Measurements from ENCODE around the gene COPG1.

The COPG1 gene

DNA sequence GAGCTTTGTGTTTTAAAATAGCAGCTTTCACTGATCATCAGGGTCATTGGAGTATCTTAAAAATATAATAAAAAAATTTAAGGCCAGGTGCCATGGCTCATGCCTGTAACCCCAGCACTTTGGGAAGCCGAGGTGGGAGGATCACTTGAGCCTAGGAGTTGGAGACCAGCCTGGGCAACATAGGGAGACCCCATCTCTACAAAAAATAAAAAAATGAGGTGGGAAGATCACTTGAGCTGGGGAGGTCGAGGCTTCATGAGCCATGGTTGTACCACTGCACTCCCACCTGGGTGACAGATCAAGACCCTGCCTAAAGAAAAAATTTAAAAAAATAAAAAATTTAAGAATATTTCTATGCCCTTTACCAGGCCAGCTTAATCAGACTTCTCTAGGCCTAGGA, 30.8 kb downstream of the COPG1 start:
- no peak for DNase-seq

DNA sequence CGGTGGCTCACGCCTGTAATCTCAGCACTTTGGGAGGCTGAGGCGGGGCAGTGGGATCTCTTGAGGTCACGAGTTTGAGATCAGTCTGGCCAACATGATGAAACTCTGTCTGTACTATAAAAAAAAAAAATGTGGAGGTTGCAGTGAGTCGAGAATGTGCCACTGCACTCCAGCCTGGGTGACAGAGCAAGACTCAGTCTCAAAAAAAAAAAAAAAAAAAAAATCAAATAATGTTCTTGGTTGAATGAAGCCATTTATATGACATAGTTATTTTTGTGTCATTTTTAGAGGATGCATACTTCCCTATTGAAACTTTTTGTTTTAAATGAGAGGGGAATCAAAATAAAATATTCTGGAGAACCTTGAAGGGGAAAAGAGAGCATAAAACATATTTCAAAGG, 32.3 kb downstream of the COPG1 start:
- no peak for DNase-seq

DNA sequence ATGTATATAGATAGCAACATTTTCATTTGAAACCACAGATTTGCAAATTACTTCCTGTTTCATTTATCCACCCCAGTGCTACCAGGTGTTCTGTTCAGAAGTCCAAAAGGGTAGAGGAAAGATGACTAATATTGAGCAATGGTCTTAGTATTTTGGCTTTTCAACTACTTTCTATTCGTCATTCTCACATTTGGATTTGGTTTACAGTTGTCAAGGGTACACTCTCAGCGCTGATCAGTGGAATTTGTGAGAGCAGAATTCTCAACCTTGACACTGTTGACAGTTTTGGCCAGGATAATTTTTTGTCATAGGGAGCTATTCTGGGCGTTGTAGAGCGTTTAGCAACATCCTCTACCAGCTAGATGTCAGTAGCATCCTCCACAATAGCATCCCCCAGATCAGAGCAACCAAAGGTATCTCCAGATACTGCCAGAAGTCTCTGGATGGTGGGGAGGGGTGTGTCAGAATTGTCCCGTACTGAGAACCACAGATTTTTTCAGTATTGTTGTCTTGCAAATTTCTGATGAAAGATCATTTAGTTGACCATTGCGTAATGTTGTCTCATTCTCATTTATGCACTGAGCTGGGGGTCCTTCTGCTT, 33.4 kb downstream of the COPG1 start:
- DNase-seq: peak; percentile 93

DNA sequence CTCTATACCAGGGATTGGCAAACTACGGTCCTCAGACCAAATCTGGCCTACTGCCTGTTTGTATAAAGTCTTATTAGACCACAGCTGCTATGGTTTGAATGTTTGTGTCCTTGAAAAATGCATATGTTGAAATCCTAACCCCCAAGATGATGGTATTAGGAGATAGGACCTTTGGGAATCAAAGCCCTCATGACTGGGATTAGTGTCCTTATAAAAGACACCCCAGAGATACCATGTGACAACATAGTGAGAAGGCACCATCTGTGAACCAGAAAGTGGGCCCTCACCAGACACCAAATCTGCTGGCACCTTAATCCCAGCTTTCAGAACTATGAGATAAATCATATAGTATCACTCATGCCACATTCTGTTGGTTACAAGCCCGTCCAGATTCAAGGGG, 36.7 kb downstream of the COPG1 start:
- DNase-seq: peak; percentile 13

DNA sequence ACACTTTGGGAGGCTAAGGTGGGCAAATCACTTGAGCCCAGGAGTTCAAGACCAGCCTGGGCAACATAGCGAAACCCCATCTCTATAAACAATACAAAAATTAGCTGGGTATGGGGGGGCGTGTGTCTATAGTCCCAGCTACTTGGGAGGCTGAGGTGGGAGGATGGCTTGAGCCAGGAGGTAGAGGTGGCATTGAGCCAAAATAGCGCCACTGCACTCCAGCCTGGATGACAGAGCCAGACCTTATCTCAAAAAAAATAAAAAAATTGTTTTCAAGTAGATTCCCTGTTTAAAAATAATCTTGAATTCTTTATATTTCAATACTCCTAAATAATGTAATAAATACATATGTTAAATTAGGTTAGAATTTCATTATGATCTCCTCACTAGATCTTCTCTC, 39.0 kb downstream of the COPG1 start:
- DNase-seq: no peak

DNA sequence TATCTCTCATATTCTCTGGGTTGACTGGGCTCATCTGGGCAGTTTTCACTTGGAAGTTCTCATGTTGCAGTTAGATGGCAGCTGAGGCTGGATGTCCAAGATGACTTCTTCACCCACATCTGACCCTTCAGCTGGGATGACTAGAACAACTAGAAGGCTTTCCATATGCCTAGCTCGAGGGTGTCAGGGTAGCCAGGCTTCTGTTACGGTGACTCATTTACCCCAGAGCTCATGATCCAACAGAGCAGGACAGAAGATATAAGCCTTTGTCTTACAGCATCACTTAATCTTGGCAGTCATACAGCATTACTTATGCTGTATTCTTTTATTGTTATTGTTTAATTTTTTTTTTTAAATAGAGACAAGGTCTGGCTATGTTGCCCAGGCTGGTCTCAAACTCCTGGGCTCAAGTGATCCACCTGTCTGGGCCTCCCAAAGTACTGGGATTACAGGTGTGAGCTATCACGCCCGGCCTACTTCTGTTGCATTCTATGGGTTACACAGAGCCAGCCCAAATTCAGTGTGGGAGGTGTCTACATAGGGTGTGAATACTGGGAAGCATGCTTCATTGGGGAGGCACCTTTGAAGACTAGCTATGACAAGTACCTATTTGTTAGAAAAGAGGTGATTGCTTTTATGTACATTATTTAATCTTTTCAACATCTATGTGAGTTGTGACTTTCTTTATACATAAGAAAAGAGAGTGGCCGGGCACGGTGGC, 40.0 kb downstream of the COPG1 start:
- DNase-seq: peak; percentile 93

DNA sequence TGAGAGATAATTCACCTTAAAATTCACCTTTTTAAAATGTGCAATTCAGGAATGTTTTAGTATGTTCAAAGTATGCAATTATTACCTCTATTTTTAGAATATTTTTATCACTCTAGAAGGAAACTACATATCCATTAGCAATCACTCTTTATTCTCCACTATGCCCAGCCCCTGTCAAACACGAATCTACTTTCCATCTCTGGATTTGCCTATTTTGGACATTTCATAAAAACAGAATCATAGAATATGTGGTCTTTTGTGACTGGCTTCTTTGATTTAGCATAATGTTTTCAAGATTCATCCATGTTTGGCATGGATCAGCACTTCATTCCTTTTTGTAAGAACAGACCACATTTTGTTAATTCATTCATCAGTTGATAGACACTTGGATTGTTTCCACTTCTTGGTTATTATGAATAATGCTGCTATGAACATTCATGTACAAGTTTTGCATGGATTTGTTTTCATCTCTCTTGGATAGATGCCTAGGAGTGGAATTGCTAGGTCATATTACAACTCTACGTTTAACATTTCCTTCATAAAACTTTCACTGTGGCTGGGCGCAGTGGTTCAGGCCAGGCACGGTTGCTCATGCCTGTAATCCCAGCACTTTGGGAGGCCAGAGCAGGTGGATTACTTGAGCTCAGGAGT, 42.0 kb downstream of the COPG1 start:
- peak; percentile 49 for DNase-seq

DNA sequence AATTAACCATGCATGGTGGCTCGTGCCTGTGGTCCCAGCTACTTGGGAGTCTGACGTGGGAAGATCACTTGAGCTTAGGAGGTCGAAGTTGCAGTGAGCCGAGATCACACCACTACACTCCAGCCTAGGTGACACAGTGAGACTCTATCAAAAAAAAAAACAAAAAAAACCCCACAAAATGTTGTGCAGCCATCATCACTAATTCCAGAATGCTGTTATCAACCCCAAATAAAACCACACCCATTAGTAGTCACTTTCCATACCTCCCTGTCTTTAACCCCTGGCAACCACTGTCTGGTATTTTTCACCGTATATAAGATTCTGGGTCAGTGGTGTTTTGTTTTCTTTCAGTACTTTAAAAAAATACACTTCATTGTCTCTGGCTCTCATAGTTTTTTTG, 45.9 kb downstream of the COPG1 start:
- DNase-seq: no peak

DNA sequence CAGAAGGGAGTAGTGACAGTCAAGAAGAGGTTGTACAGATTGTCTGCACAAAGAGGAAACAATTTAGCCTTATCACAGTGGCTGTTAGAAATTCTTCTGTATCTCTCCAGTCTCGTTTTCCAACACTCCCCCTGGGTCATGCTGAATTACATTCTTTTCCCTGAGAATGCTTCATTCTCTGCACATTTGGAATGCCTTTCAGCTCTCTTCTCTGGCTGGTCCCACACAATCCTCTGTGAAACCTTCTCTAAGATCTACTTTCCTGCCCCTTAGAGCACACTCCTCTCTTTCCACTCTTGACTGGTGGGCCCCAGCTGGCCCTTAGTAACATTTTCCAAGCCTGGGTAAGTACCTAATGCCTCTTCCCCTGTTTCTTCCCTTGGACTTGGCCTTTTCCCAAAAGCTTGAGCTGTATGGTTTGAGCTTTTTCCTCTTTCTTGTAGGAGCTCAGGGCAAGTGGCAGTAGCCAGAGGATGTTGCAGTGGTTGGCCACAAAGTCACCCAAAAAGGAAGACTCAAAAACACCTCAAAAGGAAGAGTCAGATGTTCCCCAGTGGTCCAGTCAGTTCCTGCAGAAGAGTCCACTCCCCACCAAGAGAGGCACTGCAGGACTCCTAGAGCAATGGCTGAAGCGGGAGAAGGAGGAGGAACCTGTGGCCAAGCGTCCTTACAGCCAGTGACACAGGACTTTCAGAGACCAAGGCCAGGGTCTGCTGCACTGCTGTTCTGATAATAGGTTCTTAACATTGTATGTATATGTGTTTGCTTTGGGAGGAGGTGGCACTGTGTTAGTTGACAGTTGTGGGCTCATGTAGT, 54.9 kb downstream of the COPG1 start:
- DNase-seq: no peak

DNA sequence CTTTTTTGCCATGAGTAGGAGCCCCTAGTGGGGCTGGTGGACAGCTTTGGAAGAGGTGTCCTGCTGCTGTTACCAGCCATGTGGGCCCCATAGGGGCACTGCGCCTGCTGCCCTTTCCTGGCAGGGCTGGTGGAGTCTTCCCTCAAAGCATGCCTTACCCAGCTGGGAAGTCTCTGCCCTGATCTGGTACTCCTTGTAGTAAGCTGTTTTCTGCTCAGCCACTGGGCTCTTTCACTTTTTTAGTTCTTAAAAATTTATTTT, 55.5 kb downstream of the COPG1 start:
- DNase-seq: no peak

DNA sequence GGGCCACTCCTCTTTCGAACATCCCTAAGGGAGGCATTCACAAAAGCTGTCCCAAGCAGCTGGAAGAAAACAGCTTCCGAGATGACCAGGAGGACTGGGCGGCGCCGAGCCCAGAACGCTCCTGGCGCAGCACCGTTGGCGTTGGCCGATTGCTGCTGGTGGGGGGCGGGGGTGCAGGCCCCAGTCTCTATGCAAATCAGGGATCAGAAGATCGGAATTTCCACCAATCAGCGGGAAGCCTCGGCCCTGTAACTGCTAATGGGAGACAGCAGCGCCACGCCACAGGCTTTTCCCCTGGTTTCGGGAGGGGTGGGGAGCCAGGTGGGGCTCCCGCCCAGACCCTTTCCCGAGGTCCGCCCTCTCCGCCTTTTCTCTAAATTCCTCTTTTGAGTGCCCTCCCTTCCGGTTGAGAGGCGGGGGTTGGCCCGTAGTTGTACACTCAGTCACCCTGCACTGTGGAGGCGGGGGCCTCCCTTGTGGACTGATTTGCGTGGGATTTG, 56.2 kb downstream of the COPG1 start:
- DNase-seq: peak; percentile 91

DNA sequence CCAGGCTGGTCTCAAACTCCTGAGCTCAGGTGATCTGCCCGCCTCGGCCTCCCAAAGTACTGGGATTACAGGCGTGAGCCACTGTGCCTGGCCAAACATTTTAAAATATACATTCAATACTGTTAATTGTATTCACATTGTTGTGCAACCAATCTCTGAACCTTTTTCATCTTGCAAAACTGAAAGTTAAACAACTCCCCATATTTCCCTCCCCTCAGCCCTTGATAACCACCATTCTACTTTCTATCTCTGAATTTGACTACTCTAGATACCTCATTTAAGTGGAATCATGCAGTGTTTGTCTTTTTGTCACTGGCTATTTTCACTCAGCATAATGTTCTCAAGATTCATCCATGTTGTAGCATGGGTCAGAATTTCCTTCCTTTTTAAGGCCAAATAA, 59.2 kb downstream of the COPG1 start:
- DNase-seq: no peak

DNA sequence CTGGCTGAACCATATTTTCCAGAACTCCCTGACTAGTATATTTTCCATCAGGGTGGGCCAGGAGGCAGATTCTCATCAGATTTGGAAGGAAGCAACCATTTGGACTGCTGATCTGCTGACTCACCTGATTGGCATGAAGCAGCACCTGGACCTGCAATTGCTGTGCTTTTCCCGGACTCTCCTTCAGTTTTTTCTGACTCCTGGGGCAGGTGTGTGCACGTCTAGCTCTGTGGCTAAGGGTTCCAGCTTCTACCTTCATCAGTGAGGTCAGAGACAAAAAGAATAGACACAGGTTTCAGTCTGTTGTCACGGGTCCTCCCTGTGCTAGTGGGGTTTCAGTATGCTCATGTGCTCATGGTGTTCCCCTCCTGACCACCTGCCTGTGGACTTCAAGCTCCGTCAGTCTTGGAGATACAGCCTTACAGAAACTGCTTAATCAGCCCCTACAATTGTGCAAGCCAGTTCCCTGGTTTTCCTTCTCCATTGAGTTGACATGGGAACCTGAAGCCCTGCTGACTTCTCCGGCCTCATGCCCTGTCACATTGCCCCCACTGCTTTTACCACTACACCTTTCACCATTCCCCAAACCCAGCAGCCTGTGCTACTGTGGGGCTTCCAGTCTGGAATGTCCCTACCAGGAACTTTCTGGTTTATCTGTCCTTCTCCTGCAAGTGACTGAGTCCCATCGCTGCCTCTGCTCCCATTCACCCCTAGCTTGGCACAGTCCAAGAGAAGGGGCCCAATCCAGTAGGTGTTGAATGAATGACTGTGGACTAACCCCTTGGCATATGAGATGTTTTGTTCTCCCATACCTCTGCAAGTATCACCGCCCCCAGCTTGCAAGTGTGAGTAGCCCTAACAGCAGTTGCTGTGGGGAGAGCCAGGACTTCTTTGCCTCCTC, 61.0 kb downstream of the COPG1 start:
- DNase-seq: no peak

DNA sequence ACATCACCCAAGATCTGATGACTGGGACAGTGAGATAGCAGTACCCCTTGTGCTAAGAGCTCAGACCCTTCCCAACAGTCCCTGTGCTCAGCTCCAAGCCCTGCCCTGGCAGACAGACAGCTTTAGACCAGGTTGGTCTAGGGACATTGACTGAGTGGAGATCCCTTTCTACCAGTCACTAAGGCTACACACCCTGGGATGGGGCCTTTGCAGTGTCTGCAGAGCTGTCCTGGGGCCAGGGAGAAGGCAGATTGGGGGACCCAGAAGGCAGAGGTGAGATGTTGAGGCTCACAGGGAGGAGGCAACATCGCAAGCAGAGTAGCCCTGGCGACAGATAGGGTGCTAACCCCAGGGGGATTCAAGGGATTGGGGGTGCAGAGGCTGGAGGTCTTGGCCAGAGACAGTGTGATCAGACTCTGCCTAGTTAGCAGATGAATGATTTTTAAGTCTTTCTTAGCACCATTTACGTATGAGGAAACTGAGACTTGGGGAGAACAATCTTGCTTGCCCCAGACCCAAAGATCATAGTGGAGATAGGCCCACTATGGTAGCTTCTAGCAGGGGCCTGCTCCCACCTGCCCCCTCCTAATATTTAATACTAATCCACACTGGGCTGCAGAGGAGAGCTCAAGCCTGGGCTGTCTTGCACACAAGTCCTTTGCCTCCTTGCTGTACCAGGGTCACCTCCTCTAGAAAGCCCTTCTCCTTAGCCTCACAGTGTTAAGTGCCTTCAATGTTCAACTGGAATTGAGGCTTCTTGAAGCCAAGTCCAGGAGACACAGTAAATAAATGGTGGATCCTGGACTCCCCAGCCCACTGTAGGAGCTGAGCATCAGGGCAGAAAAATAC, 61.9 kb downstream of the COPG1 start:
- no peak for DNase-seq

DNA sequence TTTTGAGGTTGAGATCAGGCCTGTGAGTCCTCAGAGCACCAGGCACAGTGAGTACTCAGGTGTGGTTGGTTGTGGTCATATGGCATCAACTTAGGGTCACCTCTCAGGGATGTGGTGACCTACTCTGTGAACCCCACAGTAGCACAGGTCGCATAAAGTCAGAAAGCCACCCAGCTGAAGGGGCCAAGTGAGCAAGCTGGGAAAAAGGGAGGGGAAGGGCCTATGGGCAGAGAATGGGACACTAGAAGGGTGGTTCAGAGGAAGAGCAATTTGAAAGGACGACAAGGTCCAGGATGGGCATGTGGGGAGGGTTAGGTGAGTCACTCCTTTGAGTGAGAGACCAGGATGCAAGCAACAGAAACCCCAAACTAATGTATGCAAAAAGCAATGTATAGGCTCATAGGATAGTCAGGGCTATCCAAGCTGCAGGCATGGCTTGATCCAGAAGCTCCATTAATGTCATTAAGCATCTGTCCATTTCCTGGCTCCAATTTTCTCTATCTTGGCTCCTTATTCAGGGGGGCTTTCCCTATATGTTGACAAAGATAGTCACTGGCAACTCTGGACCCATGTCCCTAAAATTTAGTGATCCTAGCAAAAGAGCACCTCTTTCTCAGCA, 62.7 kb downstream of the COPG1 start:
- DNase-seq: no peak

DNA sequence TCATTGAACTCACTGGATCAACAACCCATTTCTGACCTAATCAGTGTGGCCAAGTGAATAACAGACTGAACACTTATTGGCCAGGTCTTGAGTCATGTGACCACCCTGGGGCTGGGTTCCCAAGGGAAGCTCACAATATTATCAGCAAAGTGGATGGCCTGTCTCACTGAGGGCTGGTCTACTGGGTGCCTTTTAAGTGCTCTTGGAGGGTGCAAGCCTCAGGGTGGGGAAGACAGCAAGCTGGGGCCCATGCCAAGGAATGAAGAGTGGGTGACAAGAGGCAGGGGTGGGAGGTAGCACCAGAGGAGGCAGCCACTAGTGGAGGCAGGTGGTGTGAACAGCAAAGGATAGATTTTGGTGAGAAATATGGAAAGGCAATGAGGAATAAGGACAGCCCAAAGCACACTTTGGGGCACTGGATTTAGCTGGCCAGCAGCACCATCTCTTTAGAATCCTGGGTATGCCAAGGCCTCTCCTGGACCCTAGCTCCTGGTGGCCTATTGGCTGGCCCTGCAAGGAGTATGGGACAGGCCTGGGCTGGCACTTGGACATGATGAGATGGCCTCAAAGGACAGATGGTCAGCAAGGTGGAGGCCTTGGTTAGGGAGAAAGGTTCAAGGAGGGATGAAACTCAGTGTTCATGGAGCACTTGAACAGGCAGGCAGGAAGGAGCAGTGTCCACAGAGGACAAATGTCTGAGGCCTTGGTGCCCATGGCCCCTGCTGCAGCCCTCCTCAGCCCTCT, 63.4 kb downstream of the COPG1 start:
- DNase-seq: no peak

DNA sequence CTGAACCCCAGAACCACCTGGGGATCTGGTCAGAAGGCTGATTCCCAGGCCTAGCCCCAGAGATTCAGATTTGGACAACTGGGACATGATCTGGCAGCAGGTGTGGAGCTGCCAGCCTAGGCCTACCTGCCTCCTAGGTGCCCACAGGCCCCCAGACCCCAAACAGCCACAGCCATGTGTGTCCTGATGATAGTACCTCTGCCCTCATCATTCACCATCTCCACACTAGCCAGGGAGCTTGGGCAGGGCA, 63.9 kb downstream of the COPG1 start:
- DNase-seq: no peak

DNA sequence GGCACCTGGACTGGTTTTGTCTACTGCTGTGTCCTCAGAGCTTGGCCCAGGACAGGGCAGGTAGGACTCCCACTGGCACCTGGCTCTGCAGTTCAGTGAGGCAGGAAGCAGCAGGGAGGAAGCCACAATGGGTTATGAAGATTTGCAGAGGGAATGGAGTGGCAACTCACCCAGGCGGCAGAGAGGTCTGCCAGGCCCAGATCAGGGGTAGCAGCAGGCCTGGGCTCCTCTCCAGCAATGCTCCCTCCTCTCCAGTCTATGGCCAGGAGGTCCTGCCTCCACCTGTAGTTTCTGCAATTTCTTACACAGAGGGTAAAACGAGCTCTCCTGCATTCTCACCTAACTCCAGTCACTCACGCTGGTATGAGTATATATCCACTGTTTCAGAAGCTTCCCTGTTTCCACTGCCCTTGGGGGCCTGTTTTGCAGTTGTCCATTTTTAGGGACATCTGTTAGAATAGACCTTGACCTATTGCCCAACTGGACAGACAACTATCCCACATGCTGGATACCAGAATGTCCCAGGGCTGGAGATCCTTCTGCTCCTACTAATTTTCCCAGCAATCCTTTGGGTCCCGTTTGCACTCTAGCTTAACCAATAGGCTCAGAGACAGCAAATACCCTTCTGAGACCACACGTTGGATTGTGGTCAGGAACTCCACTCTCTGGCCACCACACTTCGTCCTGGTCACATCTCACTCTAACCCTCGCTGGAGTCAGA, 64.4 kb downstream of the COPG1 start:
- DNase-seq: peak; percentile 53

DNA sequence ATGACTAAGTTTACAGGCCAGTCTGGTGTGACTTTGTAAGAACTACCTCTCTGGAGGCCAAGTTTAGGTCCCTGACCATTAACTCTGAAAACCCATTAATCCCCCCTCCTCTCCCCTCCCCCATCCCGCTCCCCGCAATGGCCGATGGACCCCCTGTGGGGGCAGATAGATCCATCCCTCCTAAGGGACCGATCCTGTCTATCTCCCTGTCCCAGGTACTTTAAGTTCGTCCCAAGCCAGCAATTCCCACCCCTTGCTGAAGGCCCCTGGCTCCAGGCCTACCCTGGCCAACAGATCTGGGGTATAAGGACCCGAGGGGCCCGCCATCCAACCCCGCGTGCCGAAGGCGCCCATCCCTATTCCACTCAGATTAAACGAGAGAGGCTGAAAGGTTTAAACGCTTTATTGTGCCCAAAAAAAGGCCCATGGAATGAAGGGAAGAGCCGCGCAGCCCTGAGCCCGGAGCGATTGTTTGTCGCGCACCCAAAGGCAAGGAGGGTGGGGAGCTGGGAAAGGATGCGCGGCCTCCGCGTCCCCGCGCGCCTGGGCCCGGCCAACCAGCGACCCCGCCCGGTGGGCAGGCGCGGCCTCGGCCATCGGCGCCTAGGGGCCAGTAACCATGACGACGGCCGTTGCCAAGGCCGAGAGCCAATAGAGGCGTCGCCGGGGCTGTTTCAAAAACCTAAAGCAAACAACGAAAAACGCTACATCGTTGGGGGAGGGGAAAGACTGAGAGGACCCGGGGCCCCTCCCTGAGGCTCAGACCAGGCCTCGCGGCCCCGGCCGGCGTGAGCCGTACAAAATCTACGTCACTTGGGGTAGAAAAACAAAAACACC, 65.2 kb downstream of the COPG1 start:
- peak; percentile 82 for DNase-seq
